ENCODE measurements around the gene EFEMP2.

- TF ChIP-seq CTCF (optimal IDR thresholded peaks at IDR 0.05 in 1 of 3, IDR thresholded peaks at IDR 0.05 in 1 of 3, conservative IDR thresholded peaks at IDR 0.05 in 1 of 3; ENCODE audit: extremely low read depth in 1 of 3, insufficient read depth in 2 of 3, low read length in 3 of 3) = no peak
- TF ChIP-seq EZH2 (IDR thresholded peaks at IDR 0.05; ENCODE audit: low read length) = no peak
These were observed 10.9 kb downstream of the EFEMP2 start for GRCh38 chr11:65861533-65862183.

All from keratinocyte (primary cell).